HG02870 (cell line): ENCODE data around the gene ADGRD1.

Experiments
- ATAC-seq: cut with Tn5 transposase; IDR thresholded peaks from one replicate; pipeline ENCODE4 v1.9.1; 2021; ENCODE audit warnings: mild to moderate bottlenecking, moderate library complexity; ENCODE audit not compliant: unreplicated experiment

The ADGRD1 gene

GRCh38 chr12:130965214-130965613 is 11.5 kb downstream of the ADGRD1 start:
- no peak for ATAC-seq

GRCh38 chr12:130965668-130966067 is 12.0 kb downstream of the ADGRD1 start:
- no peak for ATAC-seq

- ATAC-seq: no peak
Observed at GRCh38 chr12:130966443-130967030, 12.8 kb downstream of the ADGRD1 start.

- ATAC-seq: no peak
Observed at GRCh38 chr12:130967636-130968035, 13.9 kb downstream of the ADGRD1 start.

GRCh38 chr12:130968611-130969010 is 14.9 kb downstream of the ADGRD1 start:
- ATAC-seq: no peak

DNA sequence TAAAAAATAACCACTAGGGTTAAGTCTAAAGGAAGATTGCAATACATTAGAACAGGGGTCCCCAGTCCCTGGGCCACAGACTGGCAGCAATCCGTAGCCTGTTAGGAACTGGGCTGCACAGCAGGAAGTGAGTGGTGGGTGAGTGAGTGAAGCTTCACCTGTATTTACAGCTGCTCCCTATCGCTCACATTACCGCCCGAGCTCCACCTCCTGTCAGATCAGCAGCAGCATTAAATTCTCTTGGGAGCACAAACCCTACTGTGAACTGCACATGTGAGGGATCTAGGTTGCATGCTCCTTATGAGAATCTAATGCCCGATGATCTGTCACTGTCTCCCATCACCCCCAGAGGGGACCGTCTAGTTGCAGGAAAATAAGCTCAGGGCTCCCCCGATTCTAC is 15.5 kb downstream of the ADGRD1 start:
- no peak for ATAC-seq

- ATAC-seq: no peak
Observed at GRCh38 chr12:130970165-130970907, 16.6 kb downstream of the ADGRD1 start.

DNA sequence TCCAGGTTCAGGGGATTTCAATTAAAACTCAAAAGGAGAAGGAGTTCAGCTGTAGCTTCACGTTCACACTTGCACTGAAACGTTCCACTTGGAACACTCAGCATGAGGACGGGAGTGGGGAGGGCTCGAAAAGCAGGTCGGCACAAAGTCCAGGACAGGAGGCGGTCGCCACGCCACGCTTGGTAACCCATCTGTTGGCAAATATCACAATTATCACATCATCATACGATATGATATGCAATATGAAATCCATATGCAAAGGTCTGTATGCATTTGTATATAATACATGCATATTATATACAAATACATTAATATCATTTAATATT is 17.2 kb downstream of the ADGRD1 start:
- no peak for ATAC-seq

DNA sequence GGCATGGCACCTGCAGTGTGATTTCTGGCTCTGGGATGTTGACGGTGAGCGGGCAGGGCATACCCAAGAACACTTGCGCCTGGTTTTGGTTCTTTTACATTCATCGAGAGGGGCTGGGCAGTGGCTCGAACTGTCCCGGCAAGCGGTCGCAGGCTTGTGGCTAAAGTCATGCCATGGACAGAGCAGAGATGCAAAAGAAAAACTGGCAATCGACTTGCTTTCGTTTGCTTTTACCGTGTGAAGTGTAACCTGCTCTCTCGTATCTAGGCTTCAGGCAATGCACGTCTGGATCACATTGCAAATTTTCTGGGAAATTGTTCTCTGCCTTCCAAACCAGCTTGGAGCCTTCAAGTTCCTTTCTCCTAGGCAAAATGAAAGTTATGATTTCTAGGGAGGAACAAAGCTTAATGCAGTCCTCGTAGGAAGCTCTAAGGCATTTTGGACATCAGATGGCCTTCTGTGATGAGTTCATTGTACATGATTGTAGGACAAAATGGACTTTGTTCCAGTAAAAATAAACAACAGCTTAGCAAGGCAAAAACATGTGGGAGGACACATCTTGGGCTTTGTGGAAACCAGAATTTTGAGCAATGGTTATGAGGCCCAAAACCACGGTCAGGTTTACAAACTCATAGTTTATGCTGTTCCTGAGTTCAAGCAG is 18.3 kb downstream of the ADGRD1 start:
- no peak for ATAC-seq

GRCh38 chr12:130972586-130972950 is 18.9 kb downstream of the ADGRD1 start:
- ATAC-seq: no peak

- no peak for ATAC-seq
Observed at GRCh38 chr12:130973109-130973508, 19.4 kb downstream of the ADGRD1 start.

GRCh38 chr12:130973906-130974305 is 20.2 kb downstream of the ADGRD1 start:
- ATAC-seq: no peak

- ATAC-seq: no peak
Observed at GRCh38 chr12:130975116-130975515, 21.4 kb downstream of the ADGRD1 start.

- ATAC-seq: no peak
Observed at GRCh38 chr12:130976171-130976720, 22.5 kb downstream of the ADGRD1 start.

- no peak for ATAC-seq
Observed at GRCh38 chr12:130977046-130977742, 23.5 kb downstream of the ADGRD1 start.

GRCh38 chr12:130977743-130978095 is 24.0 kb downstream of the ADGRD1 start:
- no peak for ATAC-seq

DNA sequence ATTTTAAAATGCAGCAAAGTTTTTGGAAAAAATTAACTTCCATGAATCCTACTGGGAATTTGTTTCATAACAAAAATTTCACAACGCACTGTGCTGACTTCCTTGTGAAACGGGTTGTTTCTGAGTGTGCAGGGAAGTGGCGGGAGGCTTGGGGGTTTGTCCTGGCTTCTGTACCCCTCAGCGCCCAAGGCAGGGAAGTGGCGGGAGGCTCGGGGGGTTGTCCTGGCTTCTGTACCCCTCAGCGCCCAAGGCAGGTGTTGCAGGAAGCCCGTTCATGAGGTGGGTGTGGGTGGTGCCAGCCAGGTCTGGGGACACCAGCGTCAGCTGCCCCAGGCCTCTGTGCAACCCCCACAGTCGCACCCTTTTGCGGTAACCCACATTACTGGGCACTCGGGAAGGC is 25.1 kb downstream of the ADGRD1 start:
- ATAC-seq: no peak

DNA sequence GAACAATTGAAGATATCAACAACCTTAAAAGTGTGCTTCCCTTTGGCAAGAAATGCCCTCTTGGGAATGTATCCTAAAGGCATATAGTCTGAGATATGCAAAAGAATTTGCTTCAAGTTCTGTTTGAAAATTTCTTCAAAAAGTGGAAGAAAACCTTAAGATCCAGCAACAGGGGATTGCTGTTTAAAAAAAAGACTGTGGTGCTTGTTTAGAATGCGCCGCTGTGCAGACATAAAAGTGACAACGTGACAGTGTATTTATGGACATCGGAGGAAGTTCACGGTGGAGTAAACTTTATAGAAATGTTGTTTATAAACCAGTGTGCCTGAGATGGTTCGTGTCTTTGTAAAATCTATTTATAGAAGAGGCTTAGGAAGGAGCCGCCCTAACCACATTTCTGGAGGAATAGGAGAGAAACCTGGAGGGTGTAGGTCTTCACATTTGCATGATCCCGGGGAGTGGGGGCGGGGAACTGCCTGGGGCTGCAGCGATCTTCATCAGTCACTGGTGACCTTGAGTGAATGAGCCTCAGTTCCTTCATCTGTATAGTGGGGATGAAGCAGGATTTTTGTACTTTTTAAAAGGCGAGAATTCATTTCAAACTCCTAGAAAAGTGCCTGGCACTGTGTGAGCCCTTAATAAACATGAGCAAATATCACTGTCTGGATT is 27.5 kb downstream of the ADGRD1 start:
- no peak for ATAC-seq

DNA sequence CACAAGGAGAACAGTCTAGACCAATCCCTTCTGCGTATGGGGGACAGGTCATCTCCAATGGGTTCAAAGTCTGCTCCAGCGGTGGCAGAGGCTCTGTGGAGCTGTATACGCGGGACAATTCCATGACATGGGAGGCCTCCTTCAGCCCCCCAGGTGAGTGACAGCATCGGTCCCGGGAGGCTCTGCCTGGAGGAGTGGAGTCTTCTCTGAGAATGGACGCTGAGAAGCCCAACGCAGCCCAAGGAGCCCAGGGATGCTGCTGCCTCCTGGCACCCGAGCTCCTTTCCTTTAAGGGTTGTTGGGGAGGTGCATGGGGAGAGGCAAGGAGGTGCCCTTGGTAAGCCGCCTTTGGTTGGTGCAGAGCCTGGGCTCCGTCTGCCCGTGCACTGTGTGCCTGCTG is 28.2 kb downstream of the ADGRD1 start:
- no peak for ATAC-seq

GRCh38 chr12:130982565-130983225 is 29.0 kb downstream of the ADGRD1 start:
- no peak for ATAC-seq
